Urinary bladder (tissue), 4 donors: ENCODE results near the gene GOLGA6L10. TPM values are rescaled to one million over a fixed set of nuclear protein-coding genes. Genes with fewer than 3 reads are reported as not detected.
"Not testable (repeated sequence)": the region's sequence is repeated elsewhere in the genome, so short reads cannot be mapped to it uniquely, and the experiment has no call there.

Experiments used
- DNase-seq: peaks from one replicate; pipeline ENCODE4 v3.0.0-alpha.2; 2015; ENCODE audit errors: extremely low spot score
- H3K27ac ChIP-seq: one replicate; pipeline ENCODE4 v1.5.1; 2013; ENCODE audit warnings: low read depth, mild to moderate bottlenecking, moderate library complexity
- H3K36me3 ChIP-seq: one replicate; pipeline ENCODE4 v1.6.1; 2013; ENCODE audit warnings: mild to moderate bottlenecking, moderate library complexity; ENCODE audit not compliant: insufficient read depth
- H3K4me1 ChIP-seq: one replicate; pipeline ENCODE4 v1.6.1; 2013; ENCODE audit warnings: mild to moderate bottlenecking, moderate library complexity; ENCODE audit not compliant: insufficient read depth
- H3K4me3 ChIP-seq: one replicate; pipeline ENCODE4 v1.5.1; 2013; ENCODE audit warnings: low read depth, low read length
- WGBS: extraction: QIAGEN DNeasy Blood & Tissue Kit; methylation state at CpG from one replicate; pipeline ENCODE4 v1.1.7; 2013; 5-methylcytosine and 5-hydroxymethylcytosine counted together
- polyA plus RNA-seq: library from polyadenylated mRNA; stranded (reverse); fragments of 200-250 nt; gene quantifications from one replicate; pipeline ENCODE4 v1.2.3, GENCODE V29; 2013
- total RNA-seq: library from RNA; depleted of rRNA; stranded (reverse); fragments of >200 nt; gene quantifications from one replicate; pipeline ENCODE4 v1.2.3, GENCODE V29; 2014
- donor health status: healthy with polysubstance abuse.
- donor health status: healthy.

Gene GOLGA6L10
- total and polyA plus RNA-seq, 2 donors = 1.1 to 2.0 TPM

DNA sequence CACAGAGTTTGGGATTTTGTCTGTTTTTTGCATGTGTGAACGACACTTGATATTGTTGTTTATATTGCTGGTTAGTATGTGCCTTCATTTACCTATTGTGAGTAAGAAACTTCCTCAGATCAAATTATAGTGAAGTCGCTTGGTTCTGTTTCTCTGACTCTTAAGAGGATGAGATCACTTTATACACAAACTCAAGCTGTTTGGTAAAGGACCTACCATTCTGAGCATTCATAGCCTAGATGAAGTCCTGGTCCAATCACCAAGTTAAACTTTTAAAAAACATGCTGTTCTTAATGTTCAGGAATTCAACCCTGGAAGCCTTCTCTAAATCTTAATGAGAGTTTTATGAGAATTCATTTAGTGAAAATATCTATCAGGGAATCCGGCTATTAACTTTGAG is 15.3 kb upstream of the GOLGA6L10 start:
- WGBS = no CpG with 5 or more reads among the region's 3 CpGs
- not testable (repeated sequence) for H3K4me3 ChIP-seq, H3K4me1 ChIP-seq

DNA sequence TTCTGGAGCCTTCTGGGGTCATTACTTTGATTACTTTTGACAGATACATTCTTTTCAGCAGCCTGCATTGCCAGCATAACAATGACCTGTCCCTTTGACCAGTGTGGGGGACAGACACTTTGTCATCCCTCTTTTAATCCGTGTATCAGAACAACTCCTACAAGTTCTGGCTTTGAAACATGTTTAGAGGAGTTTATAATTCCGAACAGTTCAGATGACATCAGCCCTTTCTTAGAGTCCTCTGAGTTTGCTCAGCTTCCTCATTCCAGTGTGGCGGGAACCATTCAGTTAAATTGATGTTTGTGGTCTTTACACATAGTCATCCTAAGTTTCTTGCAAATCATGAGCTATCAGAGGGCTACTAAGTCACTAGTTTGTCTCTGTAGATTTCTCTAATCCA is 13.5 kb upstream of the GOLGA6L10 start:
- H3K4me1 ChIP-seq, H3K36me3 ChIP-seq, H3K4me3 ChIP-seq, H3K27ac ChIP-seq, DNase-seq: not testable (repeated sequence)
- WGBS = no CpG with 5 or more reads among the region's 3 CpGs

More for the DNA sequence above, 15.3 kb upstream of the GOLGA6L10 start:
- DNase-seq, H3K27ac ChIP-seq, H3K36me3 ChIP-seq: not testable (repeated sequence)

DNA sequence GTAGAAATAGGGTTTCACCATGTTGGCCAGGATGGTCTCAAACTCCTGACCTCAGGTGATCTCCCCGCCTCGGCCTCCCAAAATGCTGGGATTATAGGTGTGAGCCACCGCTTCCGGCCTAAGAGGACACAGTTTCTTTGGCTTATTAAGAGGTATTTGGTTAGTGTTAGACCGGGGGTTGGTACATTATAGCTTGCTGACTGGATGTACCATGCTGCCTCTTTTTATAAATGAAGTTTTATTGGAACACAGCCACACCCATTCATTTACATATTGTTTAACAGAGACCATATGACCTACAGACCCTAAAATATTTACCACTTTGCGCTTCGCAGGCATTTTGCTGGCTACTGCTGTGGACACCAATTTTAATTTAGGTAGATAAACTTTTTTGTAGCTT is 11.3 kb upstream of the GOLGA6L10 start:
- H3K27ac ChIP-seq, H3K36me3 ChIP-seq, DNase-seq, H3K4me1 ChIP-seq, H3K4me3 ChIP-seq: not testable (repeated sequence)
- WGBS = 100% methylated on average over 1 of the region's 7 CpGs

DNA sequence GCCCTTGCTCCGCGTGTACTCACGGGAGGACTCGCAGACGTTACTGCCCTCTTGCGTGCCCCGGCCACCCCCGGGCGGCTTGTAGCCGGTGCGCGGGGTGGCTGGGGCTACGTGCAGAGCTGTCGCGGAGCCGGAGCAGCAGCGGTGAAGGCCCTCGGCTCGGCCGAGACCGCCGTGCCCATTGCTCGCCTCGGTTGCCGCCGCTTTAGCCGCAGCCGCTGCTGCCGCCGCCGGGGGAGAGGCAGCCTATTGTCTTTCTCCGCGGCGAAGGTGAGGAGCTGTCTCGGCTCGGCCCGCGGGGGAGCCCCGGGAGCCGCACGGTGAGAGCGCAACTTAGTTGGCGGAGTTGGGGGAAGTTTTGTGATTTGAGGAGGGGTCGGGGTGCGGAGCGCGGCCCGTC is 5.8 kb upstream of the GOLGA6L10 start:
- H3K4me1 ChIP-seq, H3K4me3 ChIP-seq, DNase-seq, H3K27ac ChIP-seq, H3K36me3 ChIP-seq: not testable (repeated sequence)
- WGBS = 0% methylated on average over 14 of the region's 48 CpGs

DNA sequence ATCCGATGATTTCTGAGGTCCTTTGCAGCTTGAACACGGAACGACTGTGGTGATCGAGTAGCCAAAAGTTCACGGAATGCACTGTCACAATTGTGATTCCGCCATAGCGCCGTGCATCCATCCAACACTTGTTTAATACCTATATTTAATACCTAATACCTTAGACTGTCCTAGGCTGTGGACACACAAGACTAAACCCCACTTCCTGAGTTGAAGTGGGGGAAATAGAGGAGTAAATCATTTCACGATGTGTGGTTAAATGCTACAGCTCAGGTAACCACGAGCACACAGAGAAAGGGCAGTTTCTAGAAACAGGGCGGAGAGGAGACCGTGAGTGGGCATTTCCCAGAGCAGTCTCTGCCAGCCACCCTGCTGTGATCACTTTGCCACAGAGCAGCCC is 5.3 kb upstream of the GOLGA6L10 start:
- WGBS = 1% methylated on average over 5 of the region's 12 CpGs
- not testable (repeated sequence) for H3K4me1 ChIP-seq, H3K27ac ChIP-seq, H3K36me3 ChIP-seq, H3K4me3 ChIP-seq, DNase-seq

DNA sequence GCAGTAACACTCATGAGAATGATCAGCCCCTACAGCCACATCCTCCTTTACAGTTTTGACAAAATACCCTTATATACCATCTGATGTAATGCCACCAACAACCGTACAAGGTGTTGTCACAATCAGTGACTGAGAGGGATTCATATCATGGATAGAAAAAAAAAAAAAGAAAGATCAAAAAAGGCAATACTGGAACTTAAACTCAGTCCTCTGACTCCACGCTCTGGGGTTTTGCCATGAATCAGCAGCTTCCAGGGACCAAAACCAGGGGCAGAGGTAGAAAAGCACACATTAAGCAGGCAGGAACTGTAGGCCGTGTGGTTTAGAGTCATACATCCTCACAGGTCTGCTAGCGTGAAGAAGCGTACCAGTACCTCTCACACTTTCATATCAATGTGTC is 1.6 kb downstream of the GOLGA6L10 start:
- WGBS = 62% methylated on average over 3 of the region's 5 CpGs
- H3K4me1 ChIP-seq, H3K36me3 ChIP-seq, H3K4me3 ChIP-seq, H3K27ac ChIP-seq, DNase-seq: not testable (repeated sequence)

DNA sequence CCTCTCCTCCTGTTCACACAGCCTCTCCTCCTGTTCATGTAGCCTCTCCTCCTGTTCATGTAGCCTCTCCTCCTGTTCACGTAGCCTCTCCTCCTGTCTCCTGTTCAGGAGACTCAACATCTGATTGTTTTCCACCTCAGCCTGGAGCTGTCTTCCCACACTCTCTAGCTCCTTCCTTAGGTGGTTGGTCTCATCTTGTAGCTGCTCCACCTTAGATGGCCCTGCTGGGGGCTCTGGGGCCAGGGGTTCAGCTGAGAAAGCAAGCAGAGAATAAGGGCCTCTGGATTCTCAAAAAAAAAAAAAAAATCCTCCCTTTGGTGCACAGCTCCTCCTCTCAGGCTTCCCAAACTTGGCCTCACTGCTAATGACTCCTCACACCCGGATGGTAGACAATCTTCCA is 4.1 kb downstream of the GOLGA6L10 start:
- not testable (repeated sequence) for DNase-seq, H3K27ac ChIP-seq, H3K36me3 ChIP-seq, H3K4me3 ChIP-seq, H3K4me1 ChIP-seq
- 88% methylated on average over 1 of the region's 2 CpGs for WGBS

DNA sequence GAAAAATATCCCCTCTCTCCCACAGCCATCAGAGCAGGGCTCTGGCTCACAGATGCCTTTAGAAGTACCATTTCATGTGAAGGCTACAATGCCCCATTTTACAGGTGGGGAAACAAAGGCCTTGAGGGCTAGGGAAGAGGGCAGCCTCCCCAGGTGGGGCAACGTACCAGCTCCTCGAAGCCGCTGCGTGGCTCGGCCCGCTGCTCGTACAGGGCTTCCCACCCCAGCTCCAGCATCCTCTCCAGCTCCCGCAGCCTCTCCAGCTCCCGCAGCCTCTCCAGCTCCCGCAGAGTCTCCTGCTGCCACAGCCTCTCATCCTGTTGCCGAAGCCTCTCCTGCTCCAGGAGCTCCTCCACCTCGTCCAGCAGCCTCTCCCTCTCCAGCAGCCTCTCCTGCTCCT is 4.9 kb downstream of the GOLGA6L10 start:
- not testable (repeated sequence) for H3K36me3 ChIP-seq, H3K4me3 ChIP-seq, H3K27ac ChIP-seq, H3K4me1 ChIP-seq, DNase-seq
- 96% methylated on average over 11 of the region's 12 CpGs for WGBS

DNA sequence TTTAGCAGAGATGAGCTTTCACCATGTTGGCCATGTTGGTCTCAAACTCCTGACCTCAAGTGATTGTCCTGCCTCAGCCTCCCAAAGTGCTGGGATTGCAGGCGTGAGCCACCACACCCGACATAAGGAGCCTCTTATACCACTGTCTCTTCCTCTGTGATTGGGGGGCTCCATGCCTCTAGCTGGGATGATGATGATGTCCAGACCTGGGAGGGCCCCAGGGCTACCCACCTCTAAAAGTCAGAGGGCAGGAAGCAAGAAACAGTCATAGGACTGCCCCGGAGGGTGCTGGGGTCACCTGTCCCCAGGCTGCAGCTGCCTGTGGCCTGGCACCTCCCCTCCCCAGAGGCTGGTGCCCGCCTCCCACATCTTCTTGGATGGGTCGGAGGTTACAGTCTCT is 5.4 kb downstream of the GOLGA6L10 start:
- WGBS = 97% methylated on average over 2 of the region's 5 CpGs
- not testable (repeated sequence) for H3K27ac ChIP-seq, H3K36me3 ChIP-seq, H3K4me3 ChIP-seq, DNase-seq, H3K4me1 ChIP-seq

DNA sequence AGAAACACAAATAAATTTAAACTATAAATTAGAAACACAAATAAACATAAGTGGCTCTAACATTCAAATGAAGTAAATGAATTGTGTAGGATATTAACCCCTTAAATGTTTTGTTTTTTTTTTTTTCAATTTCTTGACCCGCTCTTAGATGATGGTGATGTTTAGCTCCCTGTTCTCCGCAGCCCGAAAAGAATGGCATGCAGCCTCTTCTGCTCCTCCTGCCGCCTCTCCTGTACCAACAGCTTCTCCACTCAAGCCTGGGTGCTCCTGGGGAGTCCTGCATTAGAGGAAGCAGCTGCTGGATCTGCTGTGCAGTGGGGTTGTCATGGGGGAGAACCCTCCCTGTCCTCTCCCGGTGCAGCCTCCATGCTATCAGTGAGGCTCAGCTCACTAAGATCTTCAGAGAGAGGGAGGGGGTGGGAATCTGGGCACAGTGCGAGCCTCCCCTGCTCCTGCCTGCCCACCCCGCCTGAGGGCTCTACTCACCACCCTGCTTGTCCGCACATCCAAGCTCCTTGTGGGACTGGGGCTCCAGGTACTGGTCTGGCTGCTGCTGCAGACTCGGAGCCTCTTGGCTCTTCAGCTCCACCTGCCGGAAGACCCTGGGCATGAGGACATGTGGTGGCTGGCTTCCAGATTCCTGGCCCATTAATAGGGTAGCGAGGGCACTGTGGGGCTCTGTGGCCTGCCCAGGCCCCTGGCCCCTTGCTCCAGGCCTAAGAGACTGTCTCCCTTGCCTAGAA is 6.5 kb downstream of the GOLGA6L10 start:
- H3K36me3 ChIP-seq, H3K4me1 ChIP-seq, H3K4me3 ChIP-seq, DNase-seq, H3K27ac ChIP-seq: not testable (repeated sequence)
- 59% methylated on average over 8 of the region's 11 CpGs for WGBS

DNA sequence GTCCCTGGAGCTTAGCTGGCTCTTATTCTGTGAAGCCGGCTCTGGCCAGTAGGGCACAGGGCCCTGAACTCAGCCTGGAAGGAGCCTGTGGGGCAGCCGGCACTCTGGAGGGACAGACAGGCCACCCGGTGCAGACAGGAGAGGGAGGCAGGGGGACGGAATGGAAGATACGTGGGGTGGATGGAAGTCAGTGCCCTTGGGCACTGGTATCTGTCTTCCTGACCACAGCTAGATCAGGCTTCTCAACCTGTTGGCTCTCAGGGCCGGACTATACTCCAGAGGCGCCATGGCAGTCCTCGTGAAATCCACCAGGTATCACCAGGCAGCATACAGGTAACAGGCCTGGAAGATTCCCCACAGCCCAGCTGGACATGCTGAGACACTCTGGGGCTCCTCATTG is 10.7 kb downstream of the GOLGA6L10 start:
- H3K4me1 ChIP-seq, H3K4me3 ChIP-seq, H3K27ac ChIP-seq, H3K36me3 ChIP-seq, DNase-seq: not testable (repeated sequence)
- WGBS = 83% methylated on average over 8 of the region's 8 CpGs

DNA sequence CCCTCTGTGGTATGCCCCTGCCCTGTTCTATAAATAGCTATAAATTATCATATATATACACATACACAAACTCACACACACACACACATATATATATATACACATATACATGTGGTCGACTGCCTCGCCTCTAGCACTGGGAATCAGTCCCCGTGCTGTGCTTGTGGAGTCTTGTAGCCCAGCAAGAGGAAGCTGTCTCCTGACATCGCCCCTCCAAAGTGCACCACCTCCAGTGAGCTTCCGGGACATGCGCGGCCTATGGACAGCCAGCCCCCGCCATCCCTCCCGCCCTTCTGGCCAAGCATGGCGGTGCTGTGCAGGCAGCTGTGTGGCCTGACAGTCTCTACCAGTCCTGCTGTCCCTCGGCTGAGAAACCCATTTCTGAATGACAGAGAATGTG is 11.2 kb downstream of the GOLGA6L10 start:
- H3K4me1 ChIP-seq, DNase-seq, H3K27ac ChIP-seq, H3K36me3 ChIP-seq, H3K4me3 ChIP-seq: not testable (repeated sequence)
- 80% methylated on average over 10 of the region's 11 CpGs for WGBS

DNA sequence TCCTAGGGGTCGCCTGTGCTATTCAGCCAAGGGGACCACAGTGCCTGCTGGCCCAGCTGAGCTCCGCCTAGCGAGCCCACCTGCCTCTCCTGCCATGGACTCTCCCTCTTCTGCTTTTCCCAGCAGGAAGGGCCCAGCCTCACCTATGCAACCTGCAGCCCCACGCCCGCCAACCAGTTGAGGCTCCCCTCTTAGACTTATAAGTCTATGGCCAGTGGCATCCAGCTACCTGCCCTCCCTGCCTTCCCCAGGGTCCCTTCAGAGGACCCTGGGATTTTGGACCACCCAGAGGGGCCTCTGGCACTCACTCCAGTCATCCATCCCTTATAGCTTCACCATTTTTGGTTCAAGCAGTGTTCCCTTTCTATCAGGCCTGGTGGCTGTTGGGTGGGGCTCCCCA is 12.2 kb downstream of the GOLGA6L10 start:
- H3K36me3 ChIP-seq, DNase-seq, H3K4me3 ChIP-seq, H3K4me1 ChIP-seq, H3K27ac ChIP-seq: not testable (repeated sequence)
- 81% methylated on average over 3 of the region's 5 CpGs for WGBS

DNA sequence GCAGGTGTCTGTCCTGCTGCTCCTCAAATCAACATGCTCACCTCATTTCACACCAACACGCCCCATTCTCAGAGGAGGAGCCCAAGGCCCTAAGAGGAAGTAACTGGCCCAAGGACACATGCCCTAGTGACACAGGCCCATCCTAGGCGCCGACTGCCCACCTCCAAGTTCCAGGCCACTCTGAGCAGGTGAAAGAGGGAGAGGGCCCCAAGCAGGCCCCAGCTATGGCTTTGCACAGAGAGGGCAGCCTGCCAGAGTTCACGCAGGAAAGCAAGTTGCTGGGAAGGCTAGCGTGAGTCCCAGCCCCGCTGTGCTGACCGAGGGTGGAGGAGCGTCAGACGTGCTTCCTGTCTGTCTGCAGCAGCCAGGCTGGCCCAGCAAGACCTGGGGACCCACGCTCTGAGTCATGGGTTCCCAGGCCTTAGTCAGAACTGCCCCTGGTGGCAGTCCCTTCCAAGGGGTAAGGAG is 13.1 kb downstream of the GOLGA6L10 start:
- 74% methylated on average over 10 of the region's 10 CpGs for WGBS
- H3K36me3 ChIP-seq, H3K4me1 ChIP-seq, H3K4me3 ChIP-seq, DNase-seq, H3K27ac ChIP-seq: not testable (repeated sequence)

DNA sequence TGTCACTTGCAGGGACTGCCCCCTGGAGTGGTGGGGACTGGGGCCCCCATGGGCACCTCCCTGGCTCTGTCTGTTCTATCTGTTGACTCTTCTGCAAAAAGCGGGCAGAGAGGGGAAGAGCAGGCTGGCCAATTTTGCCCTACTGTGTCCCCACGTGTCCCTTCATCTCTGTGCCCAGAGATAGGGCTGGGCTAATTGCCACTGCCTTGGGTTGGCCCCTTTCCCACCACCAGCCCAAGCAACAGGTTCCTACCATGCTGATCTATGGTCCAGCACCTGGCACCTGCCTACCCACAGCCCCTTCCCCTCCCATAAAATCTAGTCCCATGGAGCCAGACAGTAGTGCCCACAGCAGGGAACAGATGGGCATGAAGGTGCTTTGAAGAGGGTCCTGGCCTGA is 14.3 kb downstream of the GOLGA6L10 start:
- not testable (repeated sequence) for H3K4me3 ChIP-seq, H3K4me1 ChIP-seq, DNase-seq, H3K36me3 ChIP-seq, H3K27ac ChIP-seq
- WGBS = 92% methylated on average over 2 of the region's 2 CpGs
